ENCODE data around the gene RIT2.

DNA sequence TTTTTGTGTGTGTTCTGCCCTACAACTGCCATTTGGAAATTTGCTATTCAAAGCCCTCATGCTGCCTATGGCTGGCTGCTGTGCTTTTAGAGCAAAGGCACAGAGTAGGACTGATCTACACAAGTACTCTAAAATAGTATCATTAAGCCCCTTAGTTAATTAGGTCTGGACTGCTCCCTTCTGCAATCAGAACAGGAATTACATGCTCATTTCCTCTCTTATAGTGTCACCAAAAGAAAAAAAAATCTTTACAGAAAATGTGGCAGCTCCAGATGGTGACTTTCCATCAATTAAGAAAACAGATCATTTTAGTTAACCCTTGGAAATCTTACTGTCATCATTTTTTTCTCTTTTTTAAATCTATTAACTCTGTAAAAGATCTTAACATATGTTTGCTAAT is 337.5 kb downstream of the RIT2 start:
- TF ChIP-seq BHLHE40 (IDR thresholded peaks at IDR 0.05; ENCODE audit: low read depth, low read length) (no peak), POLR2A (IDR thresholded peaks at IDR 0.05; ENCODE audit: low read depth, low read length) (no peak)
